HepG2 (cell line): ENCODE measurements around the gene DPCD. TPM values are rescaled to one million over a fixed set of nuclear protein-coding genes. Genes with fewer than 3 reads are reported as not detected.

Experiments
- ARID4A ChIP-seq: sonication (generic); formaldehyde crosslinking; IDR thresholded peaks from 2 replicates; pipeline ENCODE4 v1.5.0; 2020; ENCODE audit warnings: mild to moderate bottlenecking, missing genetic modification reagents, borderline replicate concordance
- BRCA1 ChIP-seq: sonication (generic); formaldehyde crosslinking; IDR thresholded peaks from 2 replicates; pipeline ENCODE4 v1.4.0; 2020; ENCODE audit warnings: missing genetic modification reagents
- GABPB1 ChIP-seq: IDR thresholded peaks from 2 replicates; pipeline ENCODE4 v1.6.1; 2016; ENCODE audit warnings: mild to moderate bottlenecking, missing genetic modification reagents, moderate library complexity, missing compliant biosample characterization
- KDM2A ChIP-seq: sonication (generic); formaldehyde crosslinking; IDR thresholded peaks from 2 replicates; pipeline ENCODE4 v1.4.0; 2020; ENCODE audit warnings: low read depth, missing genetic modification reagents, borderline replicate concordance
- KDM5A ChIP-seq: fragments of 200-600 bp; sonication (generic); IDR thresholded peaks from 2 replicates; pipeline ENCODE4 v1.7.0; 2018; ENCODE audit warnings: antibody characterized with exemption, mild to moderate bottlenecking, low read length, borderline replicate concordance
- NFIC ChIP-seq: IDR thresholded peaks from 2 replicates; pipeline ENCODE4 v1.6.1; 2012; ENCODE audit warnings: mild to moderate bottlenecking, low read length, inconsistent platforms
- PAXIP1 ChIP-seq: sonication (generic); formaldehyde crosslinking; conservative IDR thresholded peaks from 2 replicates; pipeline ENCODE4 v1.4.0; 2020; ENCODE audit warnings: mild to moderate bottlenecking, missing genetic modification reagents, moderate library complexity
- TP53 ChIP-seq: sonication (generic); formaldehyde crosslinking; conservative IDR thresholded peaks from 2 replicates; pipeline ENCODE4 v1.4.0; 2020; ENCODE audit warnings: missing genetic modification reagents
- ZFX ChIP-seq: sonication (generic); formaldehyde crosslinking; IDR thresholded peaks from 2 replicates; pipeline ENCODE4 v1.4.0; 2020; ENCODE audit warnings: mild to moderate bottlenecking, low read depth, missing genetic modification reagents, moderate library complexity
- ZNF318 ChIP-seq: sonication (generic); formaldehyde crosslinking; IDR thresholded peaks from 2 replicates; pipeline ENCODE4 v1.4.0; 2020; ENCODE audit warnings: mild to moderate bottlenecking, missing genetic modification reagents
- ZNF75D ChIP-seq: sonication (generic); formaldehyde crosslinking; IDR thresholded peaks from 2 replicates; pipeline ENCODE4 v1.8.1; 2023; ENCODE audit warnings: missing genetic modification reagents, mild to moderate bottlenecking, borderline replicate concordance
- polyA plus RNA-seq, 8 experiments: library from polyadenylated mRNA; depleted of rRNA in 3 of 8; stranded (reverse) in 7 of 8; unstranded in 1 of 8; fragments of >200 nt; fragmentation: Illumina TruSeq in 4 of 8; extraction: Trizol in 4 of 8; gene quantifications; 2 replicates each; pipeline versions ENCODE4 v1.2.1 to v1.2.3, GENCODE V29; 2011 to 2016; ENCODE audit warnings: low read depth in 4 of 8, missing spikeins in 1 of 8, mixed read lengths in 1 of 8; ENCODE audit not compliant: insufficient read depth in 1 of 8
- total RNA-seq, 5 experiments: library from RNA; depleted of rRNA; stranded (reverse); fragments of >200 nt; fragmentation: Illumina TruSeq; extraction: Trizol; gene quantifications; 2 replicates each; pipeline ENCODE4 v1.2.3, GENCODE V29; 2016; ENCODE audit warnings: low read depth in 1 of 5

The DPCD gene
- total and polyA plus RNA-seq, 2 of the 13 experiments (the other 11 are each of a cell fraction or from before 2014, with no cell fraction given): 25.2 to 27.0 TPM

GRCh38 chr10:101570428-101571270 lies 17.5 kb upstream of the DPCD start (continued):
- TF ChIP-seq ZFX (CRISPR knock-in tag) (peak; percentile 72; the same call in 1 of the 2 replicates), BRCA1 (CRISPR knock-in tag) (no peak), ZNF318 (CRISPR knock-in tag) (0 out of 2 replicates have a peak, but pooled peaks have one; percentile 71), PAXIP1 (CRISPR knock-in tag) (no peak), ARID4A (CRISPR knock-in tag) (0 out of 2 replicates have a peak, but pooled peaks have one; percentile 27), GABPB1 (CRISPR knock-in tag) (peak; percentile 1; the same call in 1 of the 2 replicates), ZNF75D (CRISPR knock-in tag) (no peak), KDM2A (CRISPR knock-in tag) (peak; percentile 6; the same call in 1 of the 2 replicates), KDM5A (peak; percentile 52; the same call in 1 of the 2 replicates), NFIC (no peak), TP53 (CRISPR knock-in tag) (no peak)
